IPS-18c (cell line): ENCODE data around the gene TMEM132A.
"Not testable (repeated sequence)": the region's sequence is repeated elsewhere in the genome, so short reads cannot be mapped to it uniquely, and the experiment has no call there.

Experiments
- H3K4me3 ChIP-seq: 2 replicates; pipeline ENCODE4 v1.7.0; 2013; ENCODE audit warnings: low read depth, mild to moderate bottlenecking, low read length, moderate library complexity; ENCODE audit not compliant: insufficient read depth
- H3K9me3 ChIP-seq: one replicate; pipeline ENCODE4 v1.6.1; 2013; ENCODE audit warnings: mild to moderate bottlenecking, low read length, moderate library complexity; ENCODE audit not compliant: control insufficient read depth, insufficient read depth

TMEM132A gene

DNA sequence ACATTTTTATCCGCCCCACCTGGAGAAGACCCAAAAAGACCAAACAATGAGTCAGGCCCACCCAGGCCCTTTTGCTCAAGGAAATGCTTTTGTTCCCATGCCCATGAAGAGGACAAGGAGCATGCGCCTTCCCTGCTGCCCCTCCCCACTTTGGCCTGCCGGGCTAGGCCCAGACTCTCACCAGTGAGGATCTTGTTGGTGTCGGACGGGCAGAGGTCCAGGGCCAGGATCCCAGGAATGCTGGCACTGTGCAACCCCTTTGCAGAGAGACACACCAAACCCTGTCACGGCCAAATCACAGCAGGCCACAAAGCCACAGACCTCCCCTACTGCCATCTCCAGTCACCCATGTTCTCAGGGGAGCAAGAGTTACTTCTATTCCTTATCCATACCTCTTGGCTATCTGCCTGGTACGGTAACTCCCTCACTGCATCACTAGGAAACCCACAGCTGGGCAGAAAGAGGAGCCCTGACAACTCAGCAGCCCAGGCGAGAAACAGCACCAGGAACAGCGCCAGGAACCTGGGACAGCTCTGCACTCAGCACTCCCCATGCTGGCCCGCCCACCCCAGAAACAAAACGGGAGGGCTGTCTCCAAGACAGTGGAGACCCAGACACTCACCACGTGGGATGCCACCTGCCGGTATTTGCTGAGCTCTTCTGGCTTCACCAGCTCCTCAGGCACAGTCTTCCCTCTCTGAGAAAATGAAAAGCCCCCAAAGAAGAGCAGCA lies 23.4 kb upstream of the TMEM132A start:
- H3K9me3 ChIP-seq = no peaks in the 10 kb centered on the region
- no peak overlapping the region for H3K4me3 ChIP-seq

DNA sequence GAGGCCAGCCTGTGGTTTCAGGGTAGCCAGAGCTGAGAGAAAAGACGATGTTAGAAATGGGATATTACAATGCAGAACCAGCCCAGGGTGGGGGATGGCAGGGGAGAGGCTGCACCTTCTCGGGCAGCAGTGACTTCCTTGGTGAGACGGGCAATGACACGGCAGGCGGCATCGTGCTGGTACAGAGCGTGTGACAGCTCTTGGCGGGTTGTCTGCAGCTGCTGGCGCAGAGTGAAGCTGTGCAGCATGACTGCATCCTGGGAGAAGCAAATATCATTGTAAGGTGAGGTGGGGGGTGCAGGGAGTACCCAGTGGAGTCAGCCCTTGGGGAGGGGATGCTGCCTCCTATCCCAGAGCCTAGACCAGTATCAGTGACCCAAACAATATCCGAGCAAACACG lies 21.6 kb upstream of the TMEM132A start:
- no peaks in the 10 kb centered on the region for H3K9me3 ChIP-seq
- no peak overlapping the region for H3K4me3 ChIP-seq

DNA sequence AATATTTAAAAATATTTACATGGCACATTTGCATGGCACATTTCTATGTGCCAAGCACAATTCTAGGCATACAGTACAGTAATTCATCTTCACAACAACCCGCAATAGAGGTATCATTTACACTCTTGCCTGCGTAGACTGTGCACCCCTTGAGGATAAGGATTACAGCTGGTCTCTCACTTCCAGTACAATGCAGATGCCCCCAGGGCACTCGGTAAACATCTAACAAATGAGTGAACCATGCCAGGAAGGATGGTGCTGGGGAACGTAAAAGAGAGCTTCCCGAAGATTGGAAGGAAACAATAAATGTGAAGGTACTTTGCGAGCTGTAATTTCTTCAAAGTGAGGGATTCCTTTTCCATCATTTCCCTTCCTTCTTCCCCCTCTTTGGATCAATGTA lies 19.2 kb upstream of the TMEM132A start:
- peak overlapping the region; percentile 88 for H3K4me3 ChIP-seq
- H3K9me3 ChIP-seq = no peaks in the 10 kb centered on the region

DNA sequence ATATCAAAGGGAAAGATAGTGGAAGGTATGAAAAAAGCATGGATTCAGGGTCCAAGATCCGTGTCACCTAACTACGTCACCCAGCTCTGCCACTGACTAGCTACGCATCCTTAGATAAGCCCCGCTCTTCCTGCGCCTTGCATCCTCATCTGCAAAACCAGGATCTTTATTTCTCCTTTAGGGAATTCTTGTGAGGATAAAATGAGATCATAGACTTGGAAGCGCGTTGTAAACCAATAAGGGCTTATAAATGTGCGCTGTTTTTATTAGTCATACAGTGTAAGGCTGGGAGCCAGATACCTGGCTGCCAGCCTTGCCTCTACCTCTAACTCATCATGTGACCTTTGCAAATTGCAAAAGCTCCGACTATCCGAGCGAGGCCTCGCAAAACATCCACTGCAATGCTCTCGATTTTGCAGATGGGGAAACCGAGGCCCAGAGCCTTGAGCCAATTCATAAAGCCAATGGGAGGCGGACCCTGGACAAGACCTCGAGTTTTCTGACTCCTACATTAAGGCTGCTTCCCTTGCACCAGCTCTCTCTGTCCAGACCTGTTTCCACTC lies 18.6 kb upstream of the TMEM132A start:
- Histone ChIP-seq H3K4me3 (peak overlapping the region; percentile 88), H3K9me3 (no peaks in the 10 kb centered on the region)

DNA sequence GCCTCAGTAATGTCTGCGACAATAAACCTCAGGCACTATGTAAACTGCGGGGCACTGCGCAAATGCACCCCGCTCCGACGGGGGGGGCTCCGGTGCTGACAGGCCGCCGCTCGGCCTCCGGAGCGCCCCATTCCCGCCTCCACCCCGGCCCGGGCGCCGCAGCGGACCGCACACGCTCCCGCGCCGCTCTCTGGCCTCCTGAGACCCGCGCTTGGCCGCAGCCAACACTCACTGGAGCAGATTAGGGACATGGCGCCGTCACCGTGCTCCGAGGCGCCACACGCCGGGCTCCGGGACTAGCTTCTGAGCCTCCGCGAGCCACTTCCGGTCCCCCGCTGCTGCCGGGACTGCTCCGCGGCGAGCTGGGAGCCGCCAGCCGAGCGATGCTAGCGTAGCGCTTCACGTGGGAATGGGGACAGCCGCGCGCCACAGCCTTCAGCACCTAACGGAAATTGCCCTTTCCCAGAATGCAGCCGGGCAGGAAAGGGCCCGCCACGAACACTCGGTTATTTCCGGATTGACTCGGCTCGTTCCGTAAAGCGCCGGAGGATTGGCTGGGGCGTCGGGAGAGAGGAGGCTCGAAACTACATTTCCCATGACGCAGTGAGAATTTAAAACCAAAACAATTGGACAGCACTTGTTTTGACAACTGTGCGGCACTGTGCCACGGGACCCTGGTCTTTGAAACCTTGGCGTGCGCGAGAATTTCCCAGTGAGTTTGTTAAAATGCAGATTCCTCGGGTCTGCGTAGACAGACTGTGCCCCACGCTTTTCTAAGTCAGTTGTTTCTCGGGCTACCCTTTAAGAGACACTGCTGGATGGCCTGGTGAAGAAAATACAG lies 17.9 kb upstream of the TMEM132A start, which contains the start of gene PRPF19:
Gene PRPF19, minus strand, starts transcription at position 454 of the 841 bp plus-strand sequence. Its CDS starts 203 bp downstream, at position 251.
- Histone ChIP-seq H3K4me3 (peak within 1 kb of the TSS; percentile 88), H3K9me3 (no peaks in the 10 kb centered on the region)

DNA sequence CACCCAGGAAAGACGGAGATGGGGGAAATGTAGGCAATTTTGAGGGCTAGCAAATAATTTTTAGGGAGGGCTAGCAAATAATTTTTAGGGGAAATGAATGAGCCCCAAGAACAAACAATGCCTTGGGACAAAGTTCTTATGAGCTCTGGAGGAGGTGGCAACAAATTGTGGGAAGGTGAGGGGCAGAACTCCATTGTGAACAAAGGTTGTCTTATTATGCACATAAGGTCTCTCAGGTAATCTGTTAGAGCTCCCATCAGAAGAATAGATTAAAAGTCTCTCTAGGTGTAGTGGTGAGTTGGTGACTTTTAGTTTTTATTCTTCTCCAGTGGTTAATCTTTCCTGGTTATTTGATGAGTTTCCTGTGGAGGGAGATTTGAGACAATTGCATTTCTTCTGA lies 15.5 kb upstream of the TMEM132A start:
- Histone ChIP-seq H3K9me3 (no peaks in the 10 kb centered on the region), H3K4me3 (no peak overlapping the region)

DNA sequence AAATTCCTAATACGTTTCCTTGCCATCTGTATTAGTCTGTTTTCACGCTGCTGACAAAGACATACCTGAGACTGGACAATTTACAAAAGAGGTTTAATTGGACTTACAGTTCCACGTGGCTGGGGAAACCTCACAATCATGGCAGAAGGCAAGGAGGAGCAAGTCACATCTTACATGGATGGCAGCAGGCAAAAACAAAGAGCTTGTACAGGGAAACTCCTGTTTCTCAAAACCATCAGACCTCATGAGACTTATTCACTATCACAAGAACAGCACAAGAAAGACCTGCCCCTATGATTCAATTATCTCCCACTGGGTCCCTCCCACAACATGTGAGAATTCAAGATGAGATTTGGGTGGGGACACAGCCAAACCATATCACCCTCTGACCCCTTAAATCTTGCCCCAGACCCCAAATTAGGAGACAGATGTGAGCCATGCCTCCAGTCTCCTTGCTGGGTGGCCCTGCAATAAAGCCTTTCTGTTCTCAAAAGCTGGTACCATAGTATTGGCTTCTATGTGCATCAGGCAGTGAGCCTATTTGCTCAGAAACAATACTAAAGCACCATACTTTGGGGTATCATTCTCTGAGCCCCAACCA lies 14.5 kb upstream of the TMEM132A start:
- not testable (repeated sequence) for H3K4me3 ChIP-seq, H3K9me3 ChIP-seq

DNA sequence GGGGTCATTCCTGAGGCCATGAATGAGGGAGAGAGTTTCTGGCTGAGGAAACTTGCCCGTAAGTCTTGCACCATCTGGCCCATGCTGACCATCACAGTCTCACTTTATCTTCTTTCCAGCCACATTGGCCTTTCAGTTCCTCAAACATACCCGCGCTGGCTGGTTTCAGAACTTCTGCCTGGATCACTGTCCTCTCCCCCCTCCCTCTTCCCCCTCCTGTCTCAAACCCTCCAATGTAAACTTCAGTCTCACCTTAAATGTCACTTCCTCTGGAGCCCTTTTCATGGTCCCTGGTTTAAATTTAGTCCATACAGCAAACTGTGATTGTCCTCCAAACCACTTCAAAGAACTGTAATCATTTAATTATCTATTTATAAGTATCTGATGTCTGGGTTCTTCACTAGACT lies 14.0 kb upstream of the TMEM132A start:
- no peaks in the 10 kb centered on the region for H3K9me3 ChIP-seq
- no peak overlapping the region for H3K4me3 ChIP-seq

DNA sequence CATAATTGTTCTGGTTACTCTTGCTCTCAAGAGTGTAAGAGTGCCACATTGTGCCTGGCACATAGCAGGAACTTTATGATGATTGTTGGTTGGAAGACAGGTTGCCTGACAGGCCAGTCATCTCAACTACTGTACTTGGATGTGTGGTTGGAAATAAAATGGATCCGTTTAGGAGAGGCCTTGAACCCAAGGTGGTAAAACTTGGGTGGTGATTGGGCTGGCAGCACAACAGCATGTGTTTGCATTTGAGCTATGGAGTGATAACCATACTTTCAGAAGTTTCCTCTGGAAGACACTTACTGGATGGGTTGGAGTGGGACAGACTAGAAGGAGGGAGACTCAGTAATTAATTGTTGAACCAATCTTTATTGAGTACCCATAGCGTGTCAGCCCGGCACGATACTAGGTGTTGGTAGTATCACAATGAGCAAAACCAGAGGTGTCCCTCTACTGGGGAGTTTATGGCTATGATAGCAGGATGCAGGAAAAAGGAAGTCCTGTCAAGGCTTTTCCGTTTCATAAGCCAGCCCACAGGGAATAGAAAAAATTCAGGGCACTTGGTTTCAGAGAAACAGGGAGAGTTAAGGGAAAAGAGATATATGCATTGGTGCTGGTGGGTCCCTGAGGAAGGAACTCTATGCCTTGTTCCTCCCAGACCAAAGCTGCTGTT lies 13.4 kb upstream of the TMEM132A start:
- no peak overlapping the region for H3K4me3 ChIP-seq
- no peaks in the 10 kb centered on the region for H3K9me3 ChIP-seq

DNA sequence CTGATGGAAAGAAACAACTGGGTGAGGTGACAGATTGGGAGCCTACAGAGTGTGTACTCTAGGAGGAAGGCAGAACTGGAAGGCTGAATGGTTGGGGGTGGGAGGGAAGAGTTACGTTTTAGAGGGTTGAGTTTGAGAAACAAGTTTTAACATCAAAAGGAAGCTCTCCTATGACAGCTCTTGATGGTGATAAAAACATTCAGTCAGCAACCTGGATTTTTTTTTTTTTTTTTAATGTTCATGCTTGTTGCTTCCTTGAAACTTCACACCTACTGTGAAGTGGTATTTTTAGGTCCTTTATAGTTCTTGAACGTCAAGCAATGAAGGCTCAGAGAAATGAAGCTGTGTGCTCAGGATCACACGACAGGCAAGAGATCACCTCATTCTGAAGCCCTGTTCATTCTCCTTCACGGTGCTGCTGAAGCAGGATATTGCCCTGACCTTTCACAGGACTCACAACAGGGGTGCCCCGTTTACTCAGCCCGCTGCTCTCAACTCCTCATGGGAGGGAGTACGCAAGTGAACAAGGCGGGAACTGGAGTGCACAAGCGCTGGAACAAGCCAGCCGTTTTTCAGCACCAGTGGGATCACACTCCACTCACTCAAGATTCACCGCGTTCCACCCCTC lies 11.9 kb upstream of the TMEM132A start:
- no peaks in the 10 kb centered on the region for H3K9me3 ChIP-seq
- H3K4me3 ChIP-seq = no peak overlapping the region

DNA sequence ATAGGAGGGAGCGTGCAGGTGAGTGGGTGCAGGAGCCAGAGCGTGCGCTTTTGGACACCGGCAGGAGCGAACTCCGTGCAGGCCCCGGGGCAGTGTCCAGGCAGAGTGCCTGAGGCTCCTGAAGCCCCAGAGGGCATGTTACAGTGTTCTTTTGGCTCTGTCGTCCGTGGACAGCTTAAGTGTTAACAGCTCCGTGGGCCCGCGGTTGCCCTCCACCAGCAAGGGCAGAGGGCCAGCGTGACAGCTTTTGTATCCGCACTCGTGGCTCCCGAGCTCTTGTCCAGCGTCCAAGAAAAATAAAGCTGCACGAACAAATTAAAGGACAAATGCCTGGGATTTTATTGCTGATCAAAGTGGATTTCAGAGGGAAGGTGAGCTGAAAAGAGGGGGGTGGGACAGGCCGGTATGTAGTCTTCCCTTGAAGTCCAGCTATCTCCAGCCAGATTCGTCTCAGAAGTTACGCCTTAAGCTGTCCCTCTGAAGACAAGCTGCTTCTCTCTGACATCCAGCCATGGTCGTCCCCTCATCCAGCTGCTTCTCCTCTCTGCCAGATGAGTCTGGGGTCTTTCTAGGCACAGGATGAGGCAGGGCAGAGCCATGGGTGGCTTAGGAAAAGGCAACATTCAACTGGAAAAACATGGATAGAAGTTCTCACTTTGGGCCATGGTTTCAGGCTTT lies 11.3 kb upstream of the TMEM132A start:
- no peaks in the 10 kb centered on the region for H3K9me3 ChIP-seq
- peak overlapping the region; percentile 66; the same call in 1 of the 2 replicates for H3K4me3 ChIP-seq

DNA sequence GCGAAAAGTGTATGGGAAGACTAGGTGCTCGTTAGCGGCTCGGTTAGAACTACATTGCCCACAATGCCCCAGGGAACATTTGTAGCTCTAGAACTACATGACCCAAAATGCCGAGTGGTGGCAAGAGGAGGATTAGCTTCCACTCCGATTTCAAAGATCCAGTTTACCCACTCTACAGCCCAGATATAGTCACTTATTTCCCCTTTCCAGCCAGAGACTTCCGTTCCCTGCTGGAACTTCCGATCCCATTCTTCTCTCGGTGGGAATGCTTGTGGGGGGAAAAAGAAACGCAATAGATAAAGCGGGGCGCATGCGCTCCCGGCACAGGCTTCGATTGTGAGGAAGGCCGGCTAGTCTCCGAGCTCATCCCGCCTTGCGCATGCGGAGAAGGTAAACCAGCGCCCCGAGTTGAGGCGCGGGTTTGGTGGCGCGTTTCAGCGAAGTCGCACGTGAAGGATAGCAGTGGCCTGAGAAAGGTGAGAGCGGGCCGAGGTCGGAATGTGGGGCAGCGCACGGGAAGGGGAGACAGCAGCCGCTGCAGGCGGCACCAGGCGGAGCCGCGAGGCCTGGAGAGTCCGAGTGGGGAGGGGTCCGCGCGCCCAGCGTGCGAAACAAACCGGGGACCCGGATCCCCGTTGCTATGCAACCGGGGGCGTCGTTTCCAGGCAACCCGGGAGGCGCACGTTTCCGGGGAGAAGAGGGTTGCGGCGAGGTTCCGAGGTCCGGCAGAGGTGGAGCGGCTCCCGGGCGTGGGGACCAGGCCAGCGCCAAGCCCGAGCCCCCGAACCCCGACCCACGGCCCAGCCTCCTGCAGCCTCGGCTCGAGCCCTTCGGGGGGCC lies 10.2 kb upstream of the TMEM132A start, which contains the start of gene TMEM109:
Gene TMEM109, plus strand, starts transcription at position 366 of the 840 bp plus-strand sequence. CDS start 5,536 bp downstream, outside the sequence.
- Histone ChIP-seq H3K9me3 (no peaks in the 10 kb centered on the region), H3K4me3 (peak within 1 kb of the TSS; percentile 66)

DNA sequence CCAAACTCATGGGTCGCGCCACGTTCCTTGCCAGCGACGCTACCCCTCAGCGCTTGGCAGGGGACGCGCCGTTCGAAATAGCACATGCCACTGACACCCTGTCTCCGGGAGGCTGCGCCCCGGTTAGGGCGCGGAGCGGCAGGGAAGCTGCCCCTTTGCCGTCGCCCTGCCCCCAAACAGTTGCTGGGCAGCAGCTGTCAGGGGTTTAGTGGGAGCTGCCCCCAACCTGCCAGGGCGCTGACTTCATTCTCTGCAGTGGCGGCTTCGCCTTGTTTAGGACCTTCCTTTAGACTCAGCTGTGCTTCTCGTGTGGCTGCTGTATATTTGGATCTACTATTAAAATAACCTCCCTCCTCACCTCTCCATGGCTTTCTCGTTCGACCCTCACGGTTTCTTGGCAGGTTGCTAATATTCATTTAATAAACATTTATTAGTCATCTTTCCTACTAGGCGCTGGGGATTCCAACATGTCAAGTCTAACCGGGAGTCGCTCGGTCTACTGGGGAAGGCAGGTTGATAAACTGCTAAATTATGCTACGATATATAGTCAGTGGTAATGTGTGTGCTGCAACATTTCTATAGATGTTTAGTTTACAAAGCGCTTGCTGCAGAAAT lies 9.5 kb upstream of the TMEM132A start:
- H3K9me3 ChIP-seq = no peaks in the 10 kb centered on the region
- H3K4me3 ChIP-seq = peak overlapping the region; percentile 66

DNA sequence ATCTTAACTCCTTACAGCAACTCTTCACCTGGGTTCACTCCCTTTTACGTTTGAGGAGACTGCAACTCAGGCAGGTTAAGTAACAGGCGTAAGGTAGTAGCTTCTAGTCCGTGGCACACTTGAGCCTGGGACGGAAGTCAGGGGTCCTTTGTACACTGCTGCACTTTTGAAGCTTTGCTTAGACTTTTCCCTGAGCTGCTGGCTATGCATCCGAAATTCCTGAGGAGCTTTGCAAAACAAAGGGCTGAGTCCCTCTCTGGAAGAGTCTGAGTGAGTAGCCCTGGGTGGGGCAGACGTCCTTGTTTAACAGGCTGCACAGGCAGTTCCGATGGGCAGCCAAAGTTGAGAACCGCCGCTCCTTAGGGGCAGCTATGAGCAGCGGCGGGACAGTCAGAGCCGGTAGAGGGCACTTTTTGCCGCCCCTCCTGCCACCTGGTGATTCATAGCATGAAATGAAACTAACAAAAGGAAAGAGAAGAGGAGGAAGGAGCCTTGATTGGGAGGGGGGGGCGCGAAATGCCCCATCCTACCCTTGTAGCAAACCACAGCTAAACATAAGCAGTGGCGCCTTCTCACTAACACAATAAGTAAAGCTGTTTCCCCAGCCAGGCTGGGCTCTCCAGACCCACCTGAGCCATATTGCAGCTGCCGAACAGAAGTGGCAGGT lies 8.9 kb upstream of the TMEM132A start:
- H3K4me3 ChIP-seq = peak overlapping the region; percentile 66; the same call in 1 of the 2 replicates
- no peaks in the 10 kb centered on the region for H3K9me3 ChIP-seq
